Measurements from ENCODE around the gene SPRR2D.

SPRR2D gene

DNA sequence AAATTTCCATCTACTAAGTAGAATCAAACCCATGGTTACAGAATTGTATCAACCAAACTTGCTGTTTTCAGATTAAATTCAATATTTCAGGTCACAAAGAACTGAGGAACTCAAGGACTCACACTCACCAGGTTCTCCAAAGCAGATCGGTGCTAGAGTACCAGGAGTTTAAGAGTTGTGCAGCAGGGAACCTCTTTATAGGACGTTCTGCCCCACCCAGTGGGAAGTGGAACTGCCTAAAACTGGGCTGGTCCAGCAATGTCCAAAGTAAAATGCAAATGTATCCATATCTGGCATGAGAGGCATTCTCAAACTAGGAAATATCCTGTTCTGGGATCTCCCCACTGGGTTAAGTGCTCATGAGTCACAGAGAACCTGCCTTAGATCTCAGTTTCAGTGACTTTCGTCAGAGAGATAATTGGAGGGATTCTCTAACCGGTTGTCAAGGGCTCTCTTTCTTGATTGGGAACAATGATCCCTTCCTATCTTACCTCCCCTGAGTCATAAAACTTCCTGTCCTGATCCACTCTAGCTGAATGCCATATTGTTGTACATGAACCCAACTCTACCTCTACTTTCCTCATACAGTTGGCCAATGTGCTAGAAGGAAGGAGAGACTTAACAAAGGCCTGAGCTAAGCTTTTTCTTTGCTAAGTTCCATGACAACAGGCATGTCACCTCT is at the start of gene SPRR2D:
Gene SPRR2D (minus strand): TSS at position 171 of the 682 bp plus-strand sequence. CDS start 774 bp downstream, outside the sequence.
- no peak within 1 kb of the TSS for H3K4me3 ChIP-seq (ENCODE audit: low read length)
- DNase-seq (ENCODE audit: low read depth), result no peak
- TF ChIP-seq, protein P1, sequence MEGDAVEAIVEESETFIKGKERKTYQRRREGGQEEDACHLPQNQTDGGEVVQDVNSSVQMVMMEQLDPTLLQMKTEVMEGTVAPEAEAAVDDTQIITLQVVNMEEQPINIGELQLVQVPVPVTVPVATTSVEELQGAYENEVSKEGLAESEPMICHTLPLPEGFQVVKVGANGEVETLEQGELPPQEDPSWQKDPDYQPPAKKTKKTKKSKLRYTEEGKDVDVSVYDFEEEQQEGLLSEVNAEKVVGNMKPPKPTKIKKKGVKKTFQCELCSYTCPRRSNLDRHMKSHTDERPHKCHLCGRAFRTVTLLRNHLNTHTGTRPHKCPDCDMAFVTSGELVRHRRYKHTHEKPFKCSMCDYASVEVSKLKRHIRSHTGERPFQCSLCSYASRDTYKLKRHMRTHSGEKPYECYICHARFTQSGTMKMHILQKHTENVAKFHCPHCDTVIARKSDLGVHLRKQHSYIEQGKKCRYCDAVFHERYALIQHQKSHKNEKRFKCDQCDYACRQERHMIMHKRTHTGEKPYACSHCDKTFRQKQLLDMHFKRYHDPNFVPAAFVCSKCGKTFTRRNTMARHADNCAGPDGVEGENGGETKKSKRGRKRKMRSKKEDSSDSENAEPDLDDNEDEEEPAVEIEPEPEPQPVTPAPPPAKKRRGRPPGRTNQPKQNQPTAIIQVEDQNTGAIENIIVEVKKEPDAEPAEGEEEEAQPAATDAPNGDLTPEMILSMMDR (conservative IDR thresholded peaks at IDR 0.05; ENCODE audit: low read length), result no peak

DNA sequence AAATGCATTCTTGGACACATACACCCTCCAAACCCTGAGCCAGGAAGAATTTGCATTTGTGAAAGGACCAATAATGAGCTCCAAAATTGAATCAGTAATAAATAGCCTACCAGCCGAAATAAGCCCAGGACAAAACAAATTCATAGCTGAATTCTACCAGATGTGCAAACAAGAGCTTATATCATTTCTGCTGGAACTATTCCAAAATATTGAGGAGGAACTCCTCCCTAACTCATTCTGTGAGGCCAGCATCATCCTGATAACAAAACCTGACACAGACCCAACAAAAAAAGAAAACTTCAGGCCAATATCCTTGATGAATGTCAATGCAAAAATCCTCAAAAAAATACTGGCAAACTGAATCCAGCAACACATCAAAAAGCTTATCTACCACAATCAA is 46.7 kb upstream of the SPRR2D start:
- DNase-seq (ENCODE audit: low read depth), result no peak
- TF ChIP-seq, protein P1 (conservative IDR thresholded peaks at IDR 0.05; ENCODE audit: low read length), result no peak
- no peak overlapping the region for H3K4me3 ChIP-seq (ENCODE audit: low read length)

DNA sequence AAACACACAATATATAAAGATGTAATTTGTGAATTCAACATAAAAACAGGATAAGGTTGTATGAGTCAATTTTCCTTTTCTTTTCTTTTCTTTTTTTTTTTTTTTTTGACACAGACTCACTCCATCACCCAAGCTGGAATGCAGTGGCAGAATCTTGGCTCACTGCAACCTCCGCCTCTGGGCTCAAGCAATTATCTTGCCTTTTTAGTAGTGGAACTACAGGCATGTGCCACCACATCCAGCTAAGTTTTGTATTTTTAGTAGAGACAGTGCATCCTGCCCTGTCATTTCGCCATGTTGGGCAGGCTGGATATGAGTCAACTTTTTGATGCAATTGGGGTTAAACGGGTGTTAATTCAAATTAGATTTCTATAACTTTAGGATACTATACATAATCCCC is 40.8 kb upstream of the SPRR2D start:
- DNase-seq (ENCODE audit: low read depth), result no peak
- no peak overlapping the region for H3K4me3 ChIP-seq (ENCODE audit: low read length)
- TF ChIP-seq, protein P1 (conservative IDR thresholded peaks at IDR 0.05; ENCODE audit: low read length), result no peak

DNA sequence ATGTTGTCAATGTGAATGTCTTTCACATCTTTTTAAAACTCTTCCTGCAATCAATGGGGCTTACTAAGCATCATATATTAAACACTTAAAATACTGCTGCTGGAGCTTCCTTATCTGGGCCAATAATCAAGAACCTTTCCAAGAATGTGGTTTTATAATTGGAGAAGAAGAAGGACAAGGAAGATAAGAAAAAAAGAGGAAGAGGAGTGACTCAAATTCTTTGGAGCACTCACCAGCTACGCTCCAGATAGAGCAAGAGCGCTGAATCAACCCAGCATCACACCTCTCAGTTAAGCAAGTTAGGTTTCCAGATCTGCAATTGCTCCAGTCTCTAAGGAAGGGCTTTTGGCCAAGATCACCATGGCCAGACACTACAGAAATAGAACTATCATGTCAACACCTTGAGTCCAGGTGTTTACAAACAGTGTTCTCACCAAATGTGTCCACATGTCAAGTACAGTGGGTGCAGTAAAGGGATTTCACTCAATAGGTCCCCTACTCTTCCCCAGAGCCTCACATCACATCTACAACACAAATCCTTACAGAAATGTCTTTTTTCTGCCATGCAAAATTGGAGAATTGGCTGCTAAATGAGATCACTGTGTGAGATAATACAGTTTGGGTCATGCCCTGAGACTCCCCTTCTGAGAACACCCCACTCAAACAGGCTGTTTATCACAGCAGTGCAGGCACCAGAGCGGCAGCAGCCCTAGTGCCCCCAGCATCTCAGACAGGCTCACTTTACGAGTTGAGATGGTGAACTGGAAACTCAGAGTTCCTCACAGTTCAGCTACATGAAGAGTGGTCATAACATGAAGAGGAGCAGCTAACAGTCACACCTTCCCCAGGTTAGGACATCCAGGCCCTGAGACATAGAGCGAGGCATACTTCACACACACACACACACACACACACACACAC is 32.1 kb upstream of the SPRR2D start:
- no peak for DNase-seq (ENCODE audit: low read depth)
- no peak overlapping the region for H3K4me3 ChIP-seq (ENCODE audit: low read length)
- TF ChIP-seq, protein P1 (conservative IDR thresholded peaks at IDR 0.05; ENCODE audit: low read length), result no peak

DNA sequence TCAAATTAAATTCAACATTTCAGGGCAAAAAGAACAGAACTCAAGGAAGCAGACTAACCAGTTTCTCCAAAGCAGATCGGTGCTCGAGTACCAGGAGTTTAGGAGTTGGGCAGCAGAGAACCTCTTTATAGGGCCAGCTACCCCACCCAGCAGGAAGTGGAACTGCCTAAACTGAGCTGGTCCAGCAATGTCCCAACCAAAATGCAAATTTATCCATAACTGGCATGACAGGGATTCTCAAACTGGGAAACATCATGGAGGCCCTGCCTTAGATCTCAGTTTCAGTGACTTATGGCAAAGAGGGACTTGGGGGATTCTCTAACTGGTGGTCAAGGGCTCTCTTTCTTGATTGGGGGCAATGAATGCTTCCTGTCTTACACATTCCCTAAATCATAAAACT is 30.6 kb upstream of the SPRR2D start, which contains the start of gene SPRR2B:
Gene SPRR2B (minus strand): TSS at position 101 of the 400 bp plus-strand sequence. CDS start 772 bp downstream, outside the sequence.
- no peak within 1 kb of the TSS for H3K4me3 ChIP-seq (ENCODE audit: low read length)
- DNase-seq (ENCODE audit: low read depth), result no peak
- TF ChIP-seq, protein P1 (conservative IDR thresholded peaks at IDR 0.05; ENCODE audit: low read length), result no peak

DNA sequence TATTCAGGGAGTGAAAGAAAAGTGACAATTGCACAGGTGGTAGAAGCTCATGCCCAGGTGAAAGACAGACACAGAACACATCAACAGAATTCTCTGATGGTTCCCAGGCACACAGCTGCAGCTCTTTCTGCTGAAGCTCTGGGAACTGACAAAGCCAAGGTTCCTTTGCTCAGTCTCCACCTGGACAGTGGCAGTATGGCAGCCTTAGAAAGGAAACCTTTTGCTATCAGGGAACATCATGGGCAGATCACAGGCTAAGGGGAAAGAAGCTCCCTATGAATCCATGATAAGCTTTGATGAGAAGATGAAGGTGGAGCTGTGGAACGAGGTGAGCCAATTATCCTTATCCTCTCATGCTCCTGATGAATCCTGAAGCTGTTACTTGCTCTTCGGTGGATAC is 29.3 kb upstream of the SPRR2D start:
- no peak for DNase-seq (ENCODE audit: low read depth)
- H3K4me3 ChIP-seq (ENCODE audit: low read length), result no peak overlapping the region
- TF ChIP-seq, protein P1 (conservative IDR thresholded peaks at IDR 0.05; ENCODE audit: low read length), result no peak

Data from AG10803 (cell line).